Right lobe of liver (tissue), 4 donors: ENCODE measurements around the gene ATP8B3.
A peak's percentile ranks its signal among the peaks of the same experiment; 100 is the strongest.

ENCODE experiments used
- CTCF ChIP-seq, 4 donors: fragments of 200-600 bp in 3 of 4; fragments of 450-650 bp in 1 of 4; IDR thresholded peaks; one replicate each; pipeline versions ENCODE4 v1.5.1 to v1.8.0; 2016 to 2022; ENCODE audit warnings: antibody characterized with exemption in 4 of 4, mild to moderate bottlenecking in 2 of 4
- POLR2A ChIP-seq: fragments of 450-650 bp; IDR thresholded peaks from one replicate; pipeline ENCODE4 v1.6.1; 2017; ENCODE audit warnings: antibody characterized with exemption, mild to moderate bottlenecking
- donor health status: DM: no; HTN: no; CAD: no.
- donor health status: DM: no; HTN: no; CAD: no.
- donor health status: DM: no; HTN: yes; CAD: no.

GRCh38 chr19:1812426-1813191, 533 bp upstream of the ATP8B3 start:
- peak; percentile 47 to 65 (median 50) for TF ChIP-seq CTCF (IDR thresholded peaks at IDR 0.05)
- TF ChIP-seq POLR2A, result peak; percentile 44
